ENCODE measurements around the gene SETD2.

DNA sequence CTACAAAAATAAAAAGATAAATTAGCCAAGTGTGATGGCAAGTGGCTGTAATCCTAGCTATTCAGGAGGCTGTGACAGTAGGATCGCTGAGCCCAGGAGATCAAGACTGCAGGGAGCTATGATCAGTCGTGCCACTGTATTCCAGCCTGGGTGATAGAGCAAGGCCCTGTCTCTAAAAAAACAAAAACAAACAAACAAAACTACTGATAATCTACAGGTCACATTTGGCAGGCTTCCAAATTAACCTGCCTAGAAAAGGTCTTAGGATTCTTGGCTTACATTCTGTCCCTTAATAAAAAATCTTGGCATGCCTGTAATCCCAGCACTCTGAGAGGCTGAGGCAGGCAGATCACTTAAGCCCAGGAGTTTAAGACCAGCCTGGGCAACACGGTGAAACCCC, 33.4 kb upstream of the SETD2 start:
- TF ChIP-seq, protein P1, sequence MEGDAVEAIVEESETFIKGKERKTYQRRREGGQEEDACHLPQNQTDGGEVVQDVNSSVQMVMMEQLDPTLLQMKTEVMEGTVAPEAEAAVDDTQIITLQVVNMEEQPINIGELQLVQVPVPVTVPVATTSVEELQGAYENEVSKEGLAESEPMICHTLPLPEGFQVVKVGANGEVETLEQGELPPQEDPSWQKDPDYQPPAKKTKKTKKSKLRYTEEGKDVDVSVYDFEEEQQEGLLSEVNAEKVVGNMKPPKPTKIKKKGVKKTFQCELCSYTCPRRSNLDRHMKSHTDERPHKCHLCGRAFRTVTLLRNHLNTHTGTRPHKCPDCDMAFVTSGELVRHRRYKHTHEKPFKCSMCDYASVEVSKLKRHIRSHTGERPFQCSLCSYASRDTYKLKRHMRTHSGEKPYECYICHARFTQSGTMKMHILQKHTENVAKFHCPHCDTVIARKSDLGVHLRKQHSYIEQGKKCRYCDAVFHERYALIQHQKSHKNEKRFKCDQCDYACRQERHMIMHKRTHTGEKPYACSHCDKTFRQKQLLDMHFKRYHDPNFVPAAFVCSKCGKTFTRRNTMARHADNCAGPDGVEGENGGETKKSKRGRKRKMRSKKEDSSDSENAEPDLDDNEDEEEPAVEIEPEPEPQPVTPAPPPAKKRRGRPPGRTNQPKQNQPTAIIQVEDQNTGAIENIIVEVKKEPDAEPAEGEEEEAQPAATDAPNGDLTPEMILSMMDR (conservative IDR thresholded peaks at IDR 0.05 in 1 of 2, IDR thresholded peaks at IDR 0.05 in 1 of 2; ENCODE audit: low read depth in 1 of 2, low read length in 2 of 2) = no peak
- no peak for TF ChIP-seq EZH2 (IDR thresholded peaks at IDR 0.05; ENCODE audit: low read length, missing control alignments)

Data from fibroblast of lung (primary cell).